GM19467 (cell line): Measurements from ENCODE around the gene MEIS1.

ENCODE experiments used
- ATAC-seq: cut with Tn5 transposase; IDR thresholded peaks from one replicate; pipeline ENCODE4 v1.9.1; 2021; ENCODE audit warnings: mild to moderate bottlenecking, moderate library complexity; ENCODE audit not compliant: unreplicated experiment

The MEIS1 gene

GRCh38 chr2:66498289-66498975 lies 63.5 kb downstream of the MEIS1 start:
- ATAC-seq = no peak

- ATAC-seq = no peak
Observed at GRCh38 chr2:66501267-66501666, 66.3 kb downstream of the MEIS1 start.

DNA sequence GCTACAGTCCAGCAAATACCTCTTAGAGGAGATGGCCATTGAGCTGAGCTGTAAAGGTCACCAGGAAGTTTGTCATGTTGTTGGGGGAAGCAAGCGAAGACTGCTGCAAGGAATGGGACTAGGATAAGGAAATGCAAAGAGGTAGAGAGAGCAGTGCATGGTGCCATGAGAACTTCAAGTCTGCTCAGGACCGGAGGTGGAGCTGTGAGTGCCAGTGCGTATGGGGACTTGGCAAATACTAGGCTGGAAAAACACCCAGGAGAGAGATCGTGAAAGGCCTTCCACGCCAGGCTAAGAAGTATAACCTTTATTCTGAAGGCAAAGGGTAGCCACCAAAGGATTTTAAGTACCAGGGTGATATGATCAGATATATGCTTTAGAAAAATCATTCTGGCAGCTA lies 71.3 kb downstream of the MEIS1 start:
- no peak for ATAC-seq

GRCh38 chr2:66507673-66508201 lies 72.8 kb downstream of the MEIS1 start:
- ATAC-seq = no peak

DNA sequence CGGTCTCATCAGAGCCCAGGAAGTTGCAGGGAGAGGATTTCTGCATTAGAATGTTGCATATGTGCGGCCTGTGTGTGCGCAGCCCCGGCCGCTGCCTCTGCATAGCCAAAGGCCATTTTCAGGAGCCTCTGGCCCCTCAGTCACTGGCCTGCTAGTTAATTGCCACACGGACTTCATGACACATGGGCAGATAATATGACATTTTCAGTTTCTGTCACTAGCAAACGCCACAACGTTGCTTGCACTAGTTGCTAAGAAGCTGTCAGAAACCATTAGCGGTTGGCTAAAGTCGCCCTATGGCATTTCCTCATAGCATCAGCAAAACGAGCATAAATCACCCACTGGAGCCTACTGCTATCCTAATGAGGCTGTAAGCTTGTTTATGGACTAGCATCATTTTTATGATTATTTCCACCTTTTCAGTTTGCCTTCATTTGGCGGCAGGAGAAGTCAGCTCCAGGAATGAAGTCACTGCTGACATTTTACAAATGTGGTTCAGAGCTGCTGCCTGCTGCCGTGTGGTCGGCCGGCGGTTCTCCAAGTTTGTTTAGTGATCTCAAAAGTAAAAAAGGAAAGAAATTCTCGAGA lies 73.7 kb downstream of the MEIS1 start:
- ATAC-seq = no peak

DNA sequence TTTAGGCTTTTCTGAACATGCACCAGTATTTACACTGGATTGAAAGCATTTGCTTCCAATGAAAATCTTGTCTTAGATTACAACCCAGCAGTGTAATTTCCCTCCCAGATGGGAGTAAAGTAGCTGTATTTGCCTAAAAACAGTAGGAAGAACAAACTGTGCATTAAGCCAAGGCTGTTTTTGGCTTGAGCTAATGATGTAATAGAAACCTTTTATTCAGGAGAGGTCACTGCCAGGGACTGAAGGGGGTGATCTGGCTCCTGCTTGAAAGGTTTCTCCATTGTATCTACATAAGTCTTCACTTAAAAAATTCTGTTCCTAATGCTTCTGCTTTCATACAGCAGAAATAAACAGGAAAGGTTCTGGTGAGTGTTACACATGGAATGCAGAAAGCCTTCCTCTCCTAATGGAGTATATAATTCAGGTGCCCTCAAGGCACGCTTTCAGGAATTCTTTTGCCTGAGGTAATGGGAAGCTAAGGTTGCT lies 74.4 kb downstream of the MEIS1 start:
- no peak for ATAC-seq

DNA sequence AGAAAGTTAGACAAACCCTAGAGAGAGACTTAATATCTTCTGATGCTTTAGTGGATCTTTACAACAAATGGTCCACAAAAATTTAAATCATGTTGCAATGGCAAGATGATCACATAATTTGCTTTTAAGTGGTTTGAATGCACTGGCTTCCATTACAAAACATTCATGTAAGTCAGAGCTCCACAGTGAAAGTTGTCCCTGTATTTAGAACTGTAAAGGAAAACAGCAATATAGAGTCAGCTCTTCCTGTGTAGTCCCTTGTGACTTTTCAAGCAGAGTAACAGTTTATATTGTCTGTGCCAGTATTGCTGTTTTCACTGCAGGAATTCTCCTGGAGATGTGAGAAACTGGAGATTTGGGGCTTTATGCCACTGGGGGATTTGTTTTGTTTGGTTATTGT lies 77.7 kb downstream of the MEIS1 start:
- no peak for ATAC-seq

GRCh38 chr2:66515743-66516142 lies 80.8 kb downstream of the MEIS1 start:
- no peak for ATAC-seq

GRCh38 chr2:66516499-66516898 lies 81.6 kb downstream of the MEIS1 start:
- no peak for ATAC-seq

DNA sequence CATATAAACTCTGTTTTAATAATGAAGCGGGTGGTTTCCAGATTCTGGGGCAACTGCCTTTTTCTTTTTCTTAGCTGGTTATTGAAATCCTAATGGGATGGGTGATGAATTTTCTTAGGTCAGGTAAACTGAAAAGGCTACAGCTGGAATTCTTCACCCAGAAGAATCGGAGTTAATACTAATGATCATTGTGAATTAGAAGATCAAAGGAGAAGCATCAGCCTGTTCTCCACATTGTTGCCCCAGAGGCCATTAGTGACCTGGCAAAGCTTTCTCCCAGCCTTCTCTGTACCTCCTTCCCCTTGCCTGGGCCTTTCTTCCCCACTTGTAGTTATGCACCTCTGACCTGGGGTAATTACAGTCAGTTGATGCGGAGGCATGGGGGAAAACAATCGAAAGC lies 82.8 kb downstream of the MEIS1 start:
- no peak for ATAC-seq

DNA sequence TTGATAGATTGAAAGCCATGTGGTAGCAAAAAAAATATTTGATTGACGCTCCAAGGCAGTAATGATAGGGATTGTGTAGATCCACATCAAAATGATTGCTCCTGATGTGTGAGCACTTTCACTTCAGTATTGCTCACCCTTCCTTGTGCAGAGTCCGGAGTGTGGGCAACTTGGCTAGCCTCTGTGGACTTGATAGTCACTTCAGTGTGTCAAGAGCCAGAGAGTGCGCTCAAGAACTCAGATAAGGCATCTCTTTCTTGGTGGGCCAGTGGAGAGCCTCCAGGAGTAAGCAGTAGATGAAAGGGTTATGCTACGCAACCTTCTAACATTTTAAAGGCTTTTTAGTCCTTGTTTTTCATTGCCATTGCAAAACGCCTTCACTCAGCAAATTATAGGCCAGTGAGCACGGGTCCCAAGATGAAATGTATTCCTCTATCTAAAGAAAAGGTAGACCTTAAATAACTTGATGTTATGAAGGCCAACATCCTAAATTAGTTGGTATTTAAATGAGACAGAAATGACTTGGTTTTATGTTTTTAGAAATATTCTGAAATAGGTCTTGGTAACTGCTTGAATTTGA lies 84.4 kb downstream of the MEIS1 start:
- no peak for ATAC-seq

DNA sequence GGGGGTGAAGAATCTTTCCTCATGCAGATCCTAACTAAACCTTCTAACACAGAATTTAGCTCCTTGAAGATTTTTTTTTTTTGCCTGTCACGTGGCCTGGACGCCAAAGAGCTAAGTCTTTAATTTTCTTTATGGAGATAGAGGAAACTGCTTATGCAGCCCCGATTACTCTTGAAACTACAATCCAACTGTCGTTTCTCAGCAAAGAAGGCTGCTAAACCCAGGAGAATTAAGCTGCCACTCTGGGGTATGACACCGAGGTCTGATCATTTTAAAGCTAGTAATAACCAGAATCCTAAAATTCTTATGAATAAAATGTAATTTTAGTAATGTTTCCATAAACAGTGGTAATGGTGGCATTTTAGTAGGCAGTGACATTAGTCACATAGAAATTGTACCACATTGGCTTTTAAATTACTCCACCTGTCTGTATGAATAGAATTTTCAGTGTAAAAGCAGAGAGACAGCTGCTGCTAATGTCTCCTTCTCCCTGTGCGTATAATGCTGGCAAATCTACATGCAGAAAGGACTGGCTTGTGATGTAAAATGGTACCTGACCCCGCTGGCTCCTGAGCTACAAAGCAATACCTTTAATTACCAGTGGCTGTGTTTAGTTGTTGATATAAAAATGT lies 86.5 kb downstream of the MEIS1 start:
- ATAC-seq = no peak

DNA sequence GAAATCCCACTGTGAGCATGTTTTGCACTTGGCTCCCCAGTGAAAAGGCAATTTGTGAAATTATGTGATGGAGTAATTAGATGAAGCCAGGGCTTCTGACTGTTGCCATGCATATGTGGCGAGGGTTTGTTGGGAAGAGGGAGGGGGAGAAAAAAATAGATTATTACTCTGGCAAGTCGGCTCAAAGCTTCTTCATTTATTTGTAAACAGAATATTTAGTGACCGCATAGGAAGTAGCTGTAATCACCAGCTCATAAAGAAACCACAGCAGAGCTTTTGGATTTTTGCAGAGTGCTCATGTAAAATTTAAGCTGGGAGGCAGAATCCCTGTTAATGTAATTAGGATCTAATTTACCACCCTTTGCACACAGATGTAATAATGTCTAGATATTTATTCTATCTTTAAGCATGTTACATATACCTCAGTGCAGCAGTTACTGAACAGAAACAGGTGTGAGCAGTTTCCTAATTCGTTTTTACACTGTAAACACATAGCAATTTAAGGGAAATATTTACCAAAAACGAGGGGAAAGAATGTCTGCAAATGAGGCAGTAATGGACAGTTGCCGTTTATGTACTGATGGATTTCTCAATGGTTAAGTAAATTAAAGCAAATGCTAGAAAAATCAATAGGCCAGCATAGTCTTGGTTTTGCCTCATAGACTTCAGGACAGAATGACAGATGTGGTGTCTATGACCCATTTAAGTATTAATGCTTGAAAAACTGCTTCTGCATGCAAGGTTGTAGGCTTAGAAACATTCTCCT lies 87.9 kb downstream of the MEIS1 start:
- no peak for ATAC-seq

DNA sequence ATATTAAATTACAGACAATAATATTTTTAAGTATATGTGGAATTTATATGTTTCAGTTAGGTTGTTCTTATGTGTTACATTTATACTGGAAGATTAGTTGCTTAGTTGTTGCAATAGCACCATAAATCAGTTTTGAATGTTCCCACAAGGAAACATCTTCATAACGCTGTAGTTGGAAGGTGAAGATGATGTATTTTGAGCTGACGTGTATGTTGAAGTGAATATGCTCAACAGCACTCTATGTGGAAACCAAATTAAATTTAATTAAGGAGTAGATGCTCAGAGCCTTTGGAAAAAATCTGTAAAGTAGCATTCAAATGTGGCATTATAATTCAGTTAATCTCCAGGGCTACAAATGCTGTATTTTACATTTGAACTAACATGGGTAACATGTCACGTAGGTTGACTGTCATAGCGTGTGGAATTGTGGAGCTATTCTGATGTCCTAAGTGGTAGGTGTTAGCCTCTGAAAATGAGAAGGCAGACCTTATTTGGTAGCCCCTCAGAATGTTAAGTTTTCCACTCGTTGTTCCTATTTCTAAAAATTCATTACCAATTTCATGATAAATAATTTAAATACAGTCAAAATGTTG lies 88.5 kb downstream of the MEIS1 start:
- no peak for ATAC-seq

DNA sequence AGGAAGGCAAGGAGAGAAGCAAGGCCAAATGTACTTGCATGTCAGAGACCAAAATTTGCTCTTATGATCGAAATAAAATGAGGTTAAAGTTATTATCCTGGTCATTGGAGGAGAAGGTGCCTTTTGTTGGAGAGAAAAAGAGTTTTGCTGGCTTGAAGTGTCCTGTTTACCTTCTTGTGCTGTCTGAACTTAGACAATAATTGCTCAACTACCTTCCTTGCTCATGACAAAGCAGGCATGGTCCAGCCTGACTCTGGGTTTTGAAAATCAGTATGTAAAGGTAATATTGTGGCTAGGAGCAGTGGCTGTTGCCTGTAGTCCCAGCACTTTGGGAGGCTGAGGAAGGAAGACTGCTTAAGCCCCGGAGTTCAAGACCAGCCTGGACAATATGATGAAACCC lies 89.1 kb downstream of the MEIS1 start:
- no peak for ATAC-seq

- no peak for ATAC-seq
Observed at GRCh38 chr2:66525606-66526005, 90.7 kb downstream of the MEIS1 start.

DNA sequence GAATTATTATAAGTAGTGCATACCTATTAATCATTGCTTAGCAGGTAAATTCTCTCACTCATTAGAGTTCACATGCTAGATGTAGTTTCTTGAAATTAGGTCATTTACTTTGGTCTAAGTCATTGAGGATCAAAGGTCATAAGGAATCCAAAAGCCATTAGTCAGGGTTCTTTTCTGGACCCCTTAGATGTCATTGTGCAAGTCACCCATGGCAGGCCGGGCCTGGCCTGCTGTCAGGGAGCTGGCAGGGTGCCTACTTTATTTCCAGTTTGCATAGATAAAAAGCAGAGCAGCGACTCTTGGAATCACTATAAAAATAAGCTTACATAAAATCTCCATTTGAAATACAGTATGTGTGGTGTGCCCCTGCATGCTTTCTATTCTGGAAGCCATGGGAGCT lies 91.3 kb downstream of the MEIS1 start:
- no peak for ATAC-seq

GRCh38 chr2:66528974-66529724 lies 94.2 kb downstream of the MEIS1 start:
- ATAC-seq = no peak

DNA sequence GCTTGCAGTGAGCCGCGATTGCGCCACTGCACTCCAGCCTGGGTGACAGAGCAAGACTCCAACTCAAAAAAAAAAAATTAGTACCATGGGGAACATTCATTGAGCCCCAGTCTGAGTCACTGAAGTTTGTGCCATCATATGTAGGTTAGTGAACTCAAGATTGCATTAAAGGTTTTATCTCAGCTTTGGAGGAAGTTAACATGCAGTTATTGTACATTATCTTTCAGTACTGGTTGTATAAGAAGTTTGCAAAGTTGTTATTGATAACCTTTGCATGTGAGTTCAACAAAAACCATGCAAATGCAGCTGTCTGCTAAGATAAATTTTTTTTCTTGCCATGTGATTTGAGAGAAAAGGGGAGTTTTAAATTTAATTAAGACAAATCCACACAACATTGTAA lies 95.7 kb downstream of the MEIS1 start:
- ATAC-seq = no peak

DNA sequence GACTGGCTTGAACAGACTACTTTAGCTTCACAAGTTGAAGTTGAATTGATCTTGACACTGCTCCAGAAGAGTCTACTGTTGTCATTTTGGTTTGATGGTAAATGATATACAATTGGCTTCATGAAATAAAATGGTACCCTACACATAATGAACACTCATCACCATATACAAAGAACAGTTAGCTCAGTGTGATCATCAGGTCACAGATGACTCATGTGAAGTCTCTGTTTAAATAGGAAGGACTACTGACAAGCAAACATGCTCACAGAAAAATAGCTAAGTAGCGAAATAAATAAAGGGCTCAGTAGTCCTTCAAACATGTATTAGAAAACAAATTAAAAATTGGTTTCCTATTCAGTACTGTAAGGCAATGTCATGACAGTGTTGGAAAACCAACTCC lies 96.2 kb downstream of the MEIS1 start:
- ATAC-seq = no peak
